A172 (cell line): ENCODE results near the gene DOP1A. TPM values are rescaled to one million over a fixed set of nuclear protein-coding genes. Genes with fewer than 3 reads are reported as not detected.
"Not testable (repeated sequence)": the region's sequence is repeated elsewhere in the genome, so short reads cannot be mapped to it uniquely, and the experiment has no call there.

Experiments used
- DNase-seq: peaks from one replicate; pipeline ENCODE4 v3.0.0-alpha.2; 2015; ENCODE audit warnings: low spot score
- total RNA-seq: library from RNA; depleted of rRNA; stranded (reverse); fragments of >200 nt; shearing (Covaris generic); gene quantifications from 2 replicates; pipeline ENCODE4 v1.2.3, GENCODE V29; 2014

The DOP1A gene
- total RNA-seq, 1 experiment from 2014 or later: 6.8 TPM

GRCh38 chr6:83153883-83154521 lies 86.5 kb downstream of the DOP1A start:
- DNase-seq: no peak

- DNase-seq: no peak
Measured at GRCh38 chr6:83155794-83156193, 88.3 kb downstream of the DOP1A start.

GRCh38 chr6:83160167-83160566 lies 92.7 kb downstream of the DOP1A start:
- no peak for DNase-seq

DNA sequence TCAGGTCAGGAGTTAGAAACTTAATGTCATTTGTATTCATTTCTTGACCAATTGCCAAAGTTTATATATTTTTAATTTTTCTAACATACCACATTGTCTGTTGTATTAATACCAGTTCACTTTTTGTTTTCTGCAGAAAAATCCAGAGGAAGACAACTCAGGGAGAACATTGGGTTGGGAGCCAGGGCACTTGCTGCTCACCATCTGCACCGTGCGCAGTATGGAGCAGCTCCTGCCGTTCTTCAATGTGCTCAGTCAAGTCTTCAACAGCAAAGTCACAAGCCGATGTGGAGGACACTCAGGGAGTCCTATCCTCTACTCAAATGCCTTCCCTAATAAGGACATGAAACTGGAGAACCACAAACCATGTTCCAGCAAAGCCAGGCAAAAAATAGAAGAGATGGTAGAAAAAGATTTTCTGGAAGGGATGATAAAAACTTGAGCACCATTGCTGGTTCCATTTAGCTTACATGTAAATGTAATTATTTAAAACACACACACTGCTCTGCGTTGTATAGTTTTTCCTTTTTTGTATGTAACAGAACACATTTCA lies 100.3 kb downstream of the DOP1A start:
- no peak for DNase-seq

- no peak for DNase-seq
Measured at GRCh38 chr6:83168556-83168955, 101.1 kb downstream of the DOP1A start.

DNA sequence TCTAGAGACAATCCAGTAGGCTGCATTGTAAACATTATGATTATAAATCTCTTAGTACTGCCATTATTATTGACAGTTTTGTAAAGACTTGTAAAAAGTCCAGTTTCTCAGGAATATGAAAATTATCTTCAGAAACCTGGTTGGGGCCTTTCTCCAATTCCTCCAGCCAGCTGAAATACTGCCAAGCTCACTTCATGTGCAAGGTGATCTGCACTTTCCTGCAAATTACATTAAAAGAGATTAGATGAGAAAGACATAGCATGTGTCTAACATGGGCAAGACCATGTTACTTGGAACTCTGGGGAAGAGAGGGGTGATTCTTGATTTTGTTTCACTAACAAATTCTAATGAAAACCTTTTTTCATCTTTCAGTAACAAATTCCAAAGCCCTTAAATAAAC lies 101.6 kb downstream of the DOP1A start:
- no peak for DNase-seq

- no peak for DNase-seq
Measured at GRCh38 chr6:83169511-83169910, 102.0 kb downstream of the DOP1A start.

- DNase-seq: no peak
Measured at GRCh38 chr6:83176246-83176645, 108.8 kb downstream of the DOP1A start.

GRCh38 chr6:83180426-83180950 lies 113.0 kb downstream of the DOP1A start:
- no peak for DNase-seq

DNA sequence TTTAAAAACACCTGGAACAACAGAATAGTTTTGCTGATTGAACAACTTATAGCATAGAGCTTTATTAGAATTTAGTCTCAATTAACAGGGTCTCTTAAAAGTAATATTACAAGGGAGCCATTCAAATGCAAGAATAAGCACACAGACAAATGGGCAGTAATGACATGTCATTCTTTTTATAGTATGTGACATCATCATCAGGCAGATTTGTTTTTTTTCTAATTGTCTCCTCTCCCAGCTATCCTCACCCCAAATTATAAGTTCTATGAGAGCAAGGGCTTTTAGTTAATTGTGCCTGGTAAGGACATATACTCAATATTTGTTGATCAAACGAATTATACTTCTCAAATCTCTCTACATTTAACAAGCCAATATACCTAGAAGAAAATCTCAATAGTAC lies 114.6 kb downstream of the DOP1A start:
- no peak for DNase-seq

- peak; percentile 92 for DNase-seq
Measured at GRCh38 chr6:83183082-83183828, 115.8 kb downstream of the DOP1A start.

DNA sequence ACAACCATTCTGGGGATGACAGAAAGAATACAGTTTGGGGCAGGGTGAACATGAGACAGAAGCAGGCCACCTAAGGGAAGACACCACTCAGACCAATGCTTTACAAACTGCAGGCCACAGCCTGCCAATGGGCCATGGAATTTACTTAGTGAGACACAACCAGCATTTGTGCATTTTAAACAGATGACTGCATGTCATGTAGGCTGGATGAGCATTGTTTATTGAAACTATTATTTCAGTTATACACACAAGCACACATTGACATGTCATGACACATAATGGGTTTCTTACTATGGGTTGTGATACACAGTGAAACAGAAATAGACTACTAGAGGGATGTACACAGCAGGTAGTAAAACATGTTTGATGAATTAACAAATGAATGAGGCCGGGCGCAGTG lies 117.6 kb downstream of the DOP1A start:
- no peak for DNase-seq

GRCh38 chr6:83188501-83188900 lies 121.0 kb downstream of the DOP1A start:
- DNase-seq: no peak

DNA sequence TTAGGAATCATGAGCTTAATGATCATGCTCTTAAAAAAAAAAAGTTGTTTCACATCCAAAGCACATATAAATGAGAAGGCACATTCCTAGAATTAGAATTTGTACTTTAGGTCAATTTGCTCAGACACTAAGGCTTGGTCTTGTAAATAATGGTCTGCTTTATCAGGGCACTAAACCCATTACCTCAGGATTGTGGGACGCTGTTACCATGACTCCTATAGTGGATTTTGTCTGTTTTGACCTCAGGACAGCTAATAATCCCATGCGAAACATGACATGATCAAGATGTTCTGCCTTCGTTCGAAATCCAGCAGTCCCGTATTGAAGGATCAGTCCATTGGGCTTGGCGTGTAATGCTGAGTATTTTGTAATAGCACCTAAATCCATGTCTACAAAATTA lies 123.2 kb downstream of the DOP1A start:
- no peak for DNase-seq

- DNase-seq: not testable (repeated sequence)
Measured at GRCh38 chr6:83191974-83192373, 124.5 kb downstream of the DOP1A start.

DNA sequence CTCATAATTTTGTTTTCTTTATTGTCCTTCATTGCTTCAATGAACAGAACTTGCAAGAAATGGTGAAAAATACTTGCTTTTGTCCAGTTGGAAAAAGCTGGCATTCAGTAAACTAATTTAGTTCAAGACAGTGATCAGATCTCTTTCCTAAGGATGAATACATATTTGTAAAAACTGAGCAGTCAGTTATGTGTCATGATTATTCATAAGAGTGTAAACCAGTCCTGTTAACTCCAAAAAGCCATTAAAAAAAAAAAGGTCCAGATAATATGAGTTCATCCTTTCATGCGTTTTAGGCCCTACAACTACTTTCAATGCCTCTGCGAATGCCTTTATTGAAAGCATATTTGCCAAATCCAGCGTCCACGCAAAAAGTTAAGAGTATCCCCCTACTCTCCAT lies 125.0 kb downstream of the DOP1A start:
- DNase-seq: no peak

DNA sequence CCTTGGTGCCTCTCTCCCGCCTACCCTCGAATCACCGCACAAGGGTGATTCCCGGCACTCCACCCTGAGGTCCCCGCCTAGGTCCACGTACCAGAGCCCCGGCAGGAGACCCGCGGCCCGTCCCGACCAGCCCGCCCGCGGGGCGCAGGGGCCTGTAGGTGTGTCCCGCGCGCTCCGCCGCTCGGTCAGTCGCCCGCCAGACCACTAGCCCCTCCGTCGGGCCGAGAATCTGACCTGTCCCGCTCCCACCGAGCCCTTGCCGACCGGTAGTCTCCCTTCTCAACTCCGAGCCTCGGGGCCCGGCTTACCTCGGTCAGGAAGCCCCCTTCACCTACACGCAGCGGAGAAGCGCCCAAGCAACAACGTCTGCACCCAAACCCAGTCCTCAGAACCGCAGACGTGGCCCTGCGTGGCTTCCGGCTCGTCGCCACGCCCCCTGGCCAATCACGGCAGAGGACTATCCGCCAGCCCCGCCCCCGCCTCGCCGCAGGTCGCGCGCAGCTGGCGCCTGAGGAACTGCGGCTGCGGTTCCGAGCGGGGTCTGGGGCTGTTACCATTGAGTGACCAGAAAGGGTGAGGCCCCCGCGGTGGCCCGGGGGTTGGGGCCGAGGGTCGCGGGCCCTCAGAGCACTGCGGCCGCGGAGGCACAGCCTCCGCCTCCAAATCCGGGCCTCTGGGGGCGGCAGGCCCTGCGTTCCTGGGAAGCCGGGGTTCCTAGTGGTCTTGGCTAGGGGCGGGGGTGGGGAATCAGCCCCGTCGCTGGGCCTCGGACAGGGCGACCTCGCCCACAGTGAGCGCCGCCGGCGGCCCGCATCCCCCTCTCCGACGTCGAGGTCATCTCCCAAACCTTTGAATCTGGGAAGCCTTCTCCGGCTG lies 125.6 kb downstream of the DOP1A start, which contains the start of the genes PGM3 and RWDD2A:
TSS of gene PGM3 (minus strand) at position 395 of the 876 bp plus-strand sequence. CDS start 2,253 bp downstream, outside the sequence.
TSS of gene RWDD2A (plus strand) at position 487 of the 876 bp plus-strand sequence. CDS start 1,095 bp downstream, outside the sequence.
- DNase-seq: peak; percentile 65

GRCh38 chr6:83193747-83194566 lies 126.5 kb downstream of the DOP1A start:
- DNase-seq: no peak

DNA sequence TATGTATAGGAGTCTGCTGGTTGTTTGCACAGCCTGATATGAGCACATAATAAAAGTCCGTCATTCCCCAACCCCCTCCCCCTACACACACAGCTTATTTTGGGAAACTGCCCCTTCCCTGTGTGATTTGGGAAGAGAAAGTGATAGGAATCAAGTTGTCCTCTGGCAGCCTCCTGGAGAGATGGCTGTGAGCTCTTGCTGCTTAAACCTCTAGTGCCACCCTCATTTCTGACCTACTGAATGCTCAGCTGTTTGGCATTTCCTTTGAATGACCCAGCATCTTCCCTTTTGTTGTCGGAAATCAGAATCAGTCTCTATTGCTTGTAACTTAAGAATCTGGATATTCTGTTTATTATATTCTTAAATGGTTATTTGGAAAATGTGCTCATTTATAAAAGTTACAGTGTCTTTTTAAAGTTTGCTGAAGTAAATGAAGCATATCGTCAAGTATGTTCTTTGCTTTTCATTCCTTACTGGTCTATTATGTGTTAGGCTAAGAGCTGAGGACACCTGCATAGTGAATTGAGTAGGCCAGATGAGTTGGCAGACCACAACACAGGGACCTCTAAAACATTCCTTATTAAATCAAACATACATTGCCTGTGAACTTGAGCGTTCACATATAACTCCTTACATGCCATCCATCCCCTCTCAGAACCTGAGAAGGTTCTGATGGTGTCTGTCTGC lies 131.2 kb downstream of the DOP1A start:
- peak; percentile 31 for DNase-seq
